Neural progenitor cell (in vitro differentiated cells): Measurements from ENCODE around the gene RAD51B.

Experiments
- EZH2 ChIP-seq: fragments of 200-600 bp; sonication (generic); IDR thresholded peaks from 2 replicates; pipeline ENCODE4 v1.6.1; 2017; ENCODE audit warnings: antibody characterized with exemption, mild to moderate bottlenecking, moderate library complexity
- EZH2phosphoT487 ChIP-seq: fragments of 200-600 bp; sonication (generic); IDR thresholded peaks from 2 replicates; pipeline ENCODE4 v1.6.1; 2017; ENCODE audit warnings: antibody characterized with exemption
- TF ChIP-seq, protein P1 (sequence below): fragments of 200-600 bp; sonication (generic); IDR thresholded peaks from 2 replicates; pipeline ENCODE4 v1.5.1; 2017; ENCODE audit warnings: antibody characterized with exemption, mild to moderate bottlenecking

DNA sequence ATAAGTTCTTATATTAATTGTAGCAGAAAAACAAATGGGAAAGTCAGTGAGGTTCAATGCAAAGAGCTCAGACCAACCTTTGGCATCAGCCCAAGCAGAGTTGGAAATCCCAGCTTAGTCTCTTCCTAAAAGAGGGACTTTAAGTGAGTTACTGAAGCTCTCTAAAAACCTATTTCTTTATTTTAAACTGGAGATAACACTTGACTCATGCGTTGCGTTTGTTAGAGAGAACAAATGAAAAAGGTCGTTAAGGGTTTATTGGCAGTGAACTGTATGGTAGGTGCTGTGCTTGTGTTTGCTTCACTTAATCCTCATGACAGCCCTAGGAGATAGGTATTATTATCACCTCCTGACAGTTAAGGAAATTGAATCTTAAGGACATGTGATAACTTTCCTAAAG lies 396.5 kb downstream of the RAD51B start:
- TF ChIP-seq, protein P1, sequence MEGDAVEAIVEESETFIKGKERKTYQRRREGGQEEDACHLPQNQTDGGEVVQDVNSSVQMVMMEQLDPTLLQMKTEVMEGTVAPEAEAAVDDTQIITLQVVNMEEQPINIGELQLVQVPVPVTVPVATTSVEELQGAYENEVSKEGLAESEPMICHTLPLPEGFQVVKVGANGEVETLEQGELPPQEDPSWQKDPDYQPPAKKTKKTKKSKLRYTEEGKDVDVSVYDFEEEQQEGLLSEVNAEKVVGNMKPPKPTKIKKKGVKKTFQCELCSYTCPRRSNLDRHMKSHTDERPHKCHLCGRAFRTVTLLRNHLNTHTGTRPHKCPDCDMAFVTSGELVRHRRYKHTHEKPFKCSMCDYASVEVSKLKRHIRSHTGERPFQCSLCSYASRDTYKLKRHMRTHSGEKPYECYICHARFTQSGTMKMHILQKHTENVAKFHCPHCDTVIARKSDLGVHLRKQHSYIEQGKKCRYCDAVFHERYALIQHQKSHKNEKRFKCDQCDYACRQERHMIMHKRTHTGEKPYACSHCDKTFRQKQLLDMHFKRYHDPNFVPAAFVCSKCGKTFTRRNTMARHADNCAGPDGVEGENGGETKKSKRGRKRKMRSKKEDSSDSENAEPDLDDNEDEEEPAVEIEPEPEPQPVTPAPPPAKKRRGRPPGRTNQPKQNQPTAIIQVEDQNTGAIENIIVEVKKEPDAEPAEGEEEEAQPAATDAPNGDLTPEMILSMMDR, result no peak
- TF ChIP-seq EZH2phosphoT487 (no peak), EZH2 (no peak)
